HG02852 (cell line): ENCODE results near the gene SYNGR4.
"Not testable (repeated sequence)": the region's sequence is repeated elsewhere in the genome, so short reads cannot be mapped to it uniquely, and the experiment has no call there.

Source experiments
- ATAC-seq: cut with Tn5 transposase; IDR thresholded peaks from one replicate; pipeline ENCODE4 v1.9.1; 2021; ENCODE audit warnings: mild to moderate bottlenecking, moderate library complexity; ENCODE audit not compliant: unreplicated experiment

SYNGR4 gene

DNA sequence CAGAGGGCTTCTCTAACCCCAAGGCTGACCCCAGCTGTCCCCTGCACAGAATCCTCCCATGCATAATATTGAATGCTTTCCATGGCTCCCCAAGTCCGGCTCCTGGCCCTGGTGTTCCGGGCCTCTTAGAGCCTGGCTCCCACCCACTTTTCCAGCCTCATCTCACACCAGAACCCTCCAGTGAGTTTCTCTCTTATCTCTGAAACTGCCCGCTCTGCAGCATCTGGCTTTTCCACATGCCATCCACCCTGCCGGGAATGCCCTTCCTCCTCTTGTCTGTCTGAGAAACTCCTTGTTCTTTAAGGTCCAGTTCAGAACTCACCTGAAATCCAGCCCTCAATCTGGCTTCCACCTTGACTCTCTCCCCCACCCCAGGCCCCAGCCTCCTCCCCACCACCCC, 6.8 kb downstream of the SYNGR4 start:
- ATAC-seq: no peak

DNA sequence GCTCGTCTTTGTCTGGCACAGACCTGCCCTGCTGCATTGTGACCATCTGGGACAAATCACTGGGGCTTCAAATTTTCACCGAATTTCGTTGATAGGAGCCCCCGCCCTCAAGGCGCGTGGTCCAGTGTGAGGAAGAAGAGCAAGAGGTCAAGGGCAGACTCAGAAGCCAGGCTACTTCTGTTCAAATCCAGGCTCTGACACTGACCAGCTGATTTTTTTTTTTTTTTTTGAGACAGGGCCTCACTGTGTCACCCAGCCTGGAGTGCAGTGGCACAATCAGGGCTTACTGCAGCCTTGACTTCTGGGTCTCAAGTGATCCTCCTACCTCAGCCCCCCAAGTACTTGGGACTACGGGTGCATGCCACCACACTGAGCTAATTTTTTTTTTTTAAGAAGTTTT, 7.2 kb downstream of the SYNGR4 start:
- no peak for ATAC-seq

DNA sequence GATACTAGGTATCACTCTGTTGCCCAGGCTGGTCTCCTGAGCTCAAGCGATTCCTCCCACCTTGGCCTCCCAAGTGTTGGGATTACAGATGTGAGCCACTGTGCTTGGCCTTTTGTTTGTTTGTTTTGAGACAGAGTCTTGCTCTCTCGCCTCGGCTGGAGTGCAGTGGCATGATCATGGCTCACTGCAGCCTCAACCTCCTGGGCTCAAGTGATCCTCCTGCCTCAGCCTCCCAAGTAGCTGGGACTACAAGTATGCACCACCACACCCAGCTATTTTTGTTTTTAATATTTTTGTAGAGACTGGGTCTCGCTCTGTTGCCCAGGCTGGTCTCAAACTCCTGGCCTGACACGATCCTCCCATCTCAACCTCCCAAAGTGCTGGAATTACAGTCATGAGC, 7.6 kb downstream of the SYNGR4 start:
- not testable (repeated sequence) for ATAC-seq

DNA sequence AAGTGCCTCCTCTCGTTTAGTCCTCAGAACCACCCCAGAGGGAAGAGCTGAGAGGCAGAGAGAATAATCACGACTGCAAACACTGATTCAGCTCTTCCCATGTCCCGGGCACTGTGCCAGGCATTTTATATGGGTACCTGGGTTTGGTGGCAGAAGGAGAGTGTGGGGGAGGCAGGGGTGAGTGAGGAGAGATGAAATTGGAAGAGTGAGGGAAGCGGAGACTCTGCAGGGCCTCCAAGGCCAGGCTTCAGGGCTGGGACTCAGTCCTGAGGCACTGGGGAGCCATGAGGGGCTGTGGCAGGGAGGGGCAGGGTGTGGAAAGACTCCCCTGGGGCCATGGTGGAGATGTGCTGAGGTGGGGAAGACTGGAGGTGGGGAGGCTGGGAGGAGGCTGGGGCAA, 8.7 kb downstream of the SYNGR4 start:
- ATAC-seq: no peak

DNA sequence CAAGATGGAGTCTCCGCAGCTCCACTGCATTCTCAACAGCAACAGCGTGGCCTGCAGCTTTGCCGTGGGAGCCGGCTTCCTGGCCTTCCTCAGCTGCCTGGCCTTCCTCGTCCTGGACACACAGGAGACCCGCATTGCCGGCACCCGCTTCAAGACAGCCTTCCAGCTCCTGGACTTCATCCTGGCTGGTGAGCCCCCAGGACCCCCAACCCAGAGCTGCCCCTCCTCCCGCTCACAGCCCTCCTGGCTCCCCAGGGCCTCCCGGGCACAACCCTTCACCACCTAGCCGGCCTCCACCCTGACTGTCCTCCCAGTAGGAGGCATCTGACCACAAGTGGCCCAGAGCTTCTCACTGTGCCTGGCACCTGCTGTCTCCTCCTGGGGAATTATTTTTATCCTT, 9.4 kb downstream of the SYNGR4 start:
- no peak for ATAC-seq

DNA sequence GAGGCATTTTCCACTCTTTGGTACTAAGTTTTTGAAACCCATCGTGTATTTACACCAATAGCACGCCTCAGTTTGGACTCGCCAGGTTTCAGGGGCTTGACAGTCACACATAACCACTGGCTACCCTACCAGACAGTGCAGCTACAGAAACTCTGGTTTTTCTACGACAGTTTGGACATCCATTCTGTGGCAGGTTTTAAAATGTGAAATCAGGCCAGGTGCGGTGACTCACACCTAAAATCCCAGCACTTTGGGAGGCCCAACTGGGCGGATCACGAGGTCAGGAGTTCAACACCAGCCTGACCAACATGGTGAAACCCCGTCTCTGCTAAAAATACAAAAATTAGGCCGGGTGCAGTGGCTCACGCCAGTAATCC, 14.0 kb downstream of the SYNGR4 start:
- ATAC-seq: no peak

DNA sequence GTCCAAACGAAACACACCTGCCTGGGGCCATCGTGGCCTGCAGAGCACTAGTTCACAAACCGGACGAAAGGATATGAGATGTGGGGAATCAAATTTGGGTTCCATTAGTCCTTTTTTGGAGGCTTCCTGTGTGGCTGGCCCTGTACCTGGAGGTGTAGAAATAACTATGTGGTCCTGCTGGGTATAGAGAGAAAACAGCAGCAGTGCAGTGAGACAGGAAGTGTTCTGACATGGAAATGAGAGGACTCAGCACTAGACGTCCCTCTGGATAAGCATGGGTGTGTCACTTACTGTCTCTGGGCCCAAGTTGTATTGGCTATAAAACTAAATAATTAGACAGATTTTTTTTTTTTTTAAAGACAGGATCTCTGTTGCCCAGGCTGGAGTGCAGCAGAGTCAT, 14.9 kb downstream of the SYNGR4 start:
- ATAC-seq: no peak

DNA sequence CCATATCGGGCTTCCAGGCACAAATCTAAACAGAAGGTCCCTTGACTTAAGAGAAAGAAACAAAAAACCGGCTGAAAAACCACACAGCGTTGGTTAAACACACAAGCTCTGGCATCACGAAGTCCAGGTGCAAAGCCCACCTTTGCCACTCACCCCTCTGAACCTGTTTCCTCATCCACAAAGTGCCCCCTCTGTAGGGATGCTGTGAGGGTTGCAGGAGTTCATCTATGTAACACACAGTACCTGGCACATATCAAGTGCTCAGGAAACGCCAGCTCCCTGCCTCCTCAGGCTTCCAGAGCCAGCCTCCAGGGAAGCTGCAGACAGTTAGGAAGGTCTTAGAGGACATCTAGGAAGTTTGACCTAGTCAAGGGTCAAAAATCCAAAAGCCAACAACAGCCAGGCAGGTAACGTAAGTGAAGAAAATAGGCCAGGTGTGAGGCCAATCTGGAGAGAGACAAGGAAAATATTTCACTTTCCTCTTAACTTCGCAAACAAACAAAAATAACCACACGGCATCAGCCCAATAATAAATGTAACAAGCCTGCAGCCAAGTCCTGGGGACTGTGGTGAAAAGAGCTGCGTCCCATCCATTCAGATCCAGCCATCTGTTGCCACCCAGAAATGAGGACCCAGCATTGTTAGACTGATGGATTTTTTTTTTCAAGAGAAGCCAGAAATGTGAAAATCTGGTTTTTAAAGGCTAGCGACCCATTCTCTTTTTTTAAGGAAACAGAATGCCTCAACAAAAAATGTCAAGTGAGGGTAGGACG, 17.2 kb downstream of the SYNGR4 start:
- ATAC-seq: no peak

DNA sequence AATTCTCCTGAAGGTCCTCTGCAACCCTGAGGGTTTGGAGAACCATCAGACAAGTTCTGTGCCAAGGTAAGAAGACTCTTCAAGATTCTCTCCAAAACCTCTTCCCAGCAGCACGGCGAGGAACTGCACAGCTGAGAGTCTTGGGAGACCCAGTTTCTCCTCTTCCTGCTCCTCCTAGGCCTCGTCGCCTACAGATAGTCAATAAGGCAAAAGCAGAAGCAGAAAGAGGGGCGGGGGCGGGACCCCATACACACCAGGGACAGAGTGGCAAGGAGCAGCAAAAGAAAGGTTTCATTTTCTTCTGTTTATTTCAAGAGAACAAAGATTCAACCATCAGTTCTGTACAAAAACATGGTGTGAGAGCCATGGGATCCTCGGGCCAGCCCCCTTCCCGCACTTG, 18.1 kb downstream of the SYNGR4 start:
- ATAC-seq: no peak

DNA sequence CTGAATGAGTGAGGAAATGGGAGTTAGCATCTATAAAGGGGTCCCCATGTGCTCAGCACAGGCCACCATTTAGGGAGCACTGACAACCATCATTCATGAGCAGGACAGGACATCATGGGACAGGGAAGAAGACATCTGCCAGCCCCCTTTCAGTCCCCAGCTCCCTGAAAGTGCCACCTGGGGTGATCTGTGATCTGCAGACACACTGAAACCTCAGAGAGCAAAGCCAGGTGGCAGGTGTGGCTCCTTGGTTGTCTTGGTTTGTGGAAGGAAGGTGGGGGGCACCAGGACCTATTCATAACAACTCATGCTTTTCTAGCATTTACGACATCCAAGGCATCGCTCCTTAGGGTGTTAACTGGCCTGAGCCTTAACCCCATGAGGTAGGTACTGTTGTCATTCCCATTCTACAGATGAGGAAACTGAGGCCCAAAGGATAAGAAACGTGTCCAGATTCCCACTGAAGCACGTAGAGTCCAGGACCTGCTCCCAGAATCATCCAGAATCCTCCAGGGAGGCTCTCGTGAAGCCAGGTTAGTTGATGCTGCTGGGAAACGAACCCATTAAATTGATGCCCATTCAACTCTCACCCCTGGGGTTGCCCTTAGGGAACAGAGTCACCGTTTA, 21.4 kb downstream of the SYNGR4 start:
- ATAC-seq: no peak

DNA sequence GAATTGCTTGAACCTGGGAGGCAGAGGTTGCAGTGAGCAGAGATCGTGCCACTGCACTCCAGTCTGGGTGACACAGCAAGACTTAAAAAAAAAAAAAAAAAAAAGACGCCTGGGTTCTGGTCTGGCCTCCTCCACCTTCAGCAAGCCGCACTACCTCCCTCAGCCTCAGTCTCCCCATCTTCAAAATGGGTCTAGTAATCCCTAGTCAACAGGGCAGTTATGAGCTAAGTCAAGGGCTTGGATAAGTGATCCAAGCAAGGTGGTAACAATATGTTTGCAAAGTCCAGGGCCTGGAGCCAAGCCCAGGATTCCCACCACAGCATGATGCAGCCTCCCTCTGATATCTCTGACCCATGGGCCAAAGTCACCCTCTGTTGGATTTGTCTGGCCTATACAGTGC, 22.8 kb downstream of the SYNGR4 start:
- ATAC-seq: no peak

DNA sequence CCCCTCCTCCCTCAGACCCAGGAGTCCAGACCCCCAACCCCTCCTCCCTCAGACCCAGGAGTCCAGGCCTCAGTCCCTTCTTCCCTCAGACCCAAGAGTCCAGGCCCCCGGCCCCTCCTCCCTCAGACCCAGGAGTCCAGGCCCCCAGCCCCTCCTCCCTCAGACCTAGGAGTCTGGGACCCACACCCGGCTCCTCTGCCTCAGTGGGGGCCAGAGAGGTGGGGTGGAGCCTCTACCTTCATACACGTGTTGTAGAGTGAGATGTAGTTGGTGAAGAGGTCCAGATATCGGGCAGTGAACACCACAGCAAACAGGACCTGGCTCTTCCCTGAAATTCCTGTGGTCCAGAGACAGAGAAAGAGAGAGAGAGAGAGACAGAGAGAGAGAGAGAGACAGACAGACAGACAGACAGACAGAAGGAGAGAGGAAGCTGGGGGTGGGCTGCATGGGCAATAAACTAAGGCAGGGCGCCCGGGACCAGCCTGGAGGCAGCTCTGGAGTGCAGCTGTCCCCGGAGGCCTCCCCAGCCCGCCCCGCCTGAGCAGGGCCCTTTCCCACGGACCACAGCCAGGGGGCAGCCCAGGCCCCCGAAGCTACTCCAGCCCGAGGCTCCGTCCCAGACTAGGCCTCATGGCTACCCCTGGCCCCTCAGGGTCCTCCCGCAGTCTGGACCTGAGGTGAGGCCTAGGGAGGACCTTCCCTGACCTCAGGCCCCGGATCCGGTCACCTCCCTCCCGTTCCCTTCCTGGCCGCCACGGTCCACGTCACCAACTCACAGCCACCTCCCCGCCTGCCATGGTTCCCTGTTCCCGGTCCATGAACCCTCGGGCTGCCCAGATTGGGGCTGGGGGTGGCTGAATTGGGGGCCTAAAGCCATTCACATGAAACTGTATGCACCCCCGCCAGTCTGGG, 26.3 kb downstream of the SYNGR4 start:
- ATAC-seq: peak; percentile 33

DNA sequence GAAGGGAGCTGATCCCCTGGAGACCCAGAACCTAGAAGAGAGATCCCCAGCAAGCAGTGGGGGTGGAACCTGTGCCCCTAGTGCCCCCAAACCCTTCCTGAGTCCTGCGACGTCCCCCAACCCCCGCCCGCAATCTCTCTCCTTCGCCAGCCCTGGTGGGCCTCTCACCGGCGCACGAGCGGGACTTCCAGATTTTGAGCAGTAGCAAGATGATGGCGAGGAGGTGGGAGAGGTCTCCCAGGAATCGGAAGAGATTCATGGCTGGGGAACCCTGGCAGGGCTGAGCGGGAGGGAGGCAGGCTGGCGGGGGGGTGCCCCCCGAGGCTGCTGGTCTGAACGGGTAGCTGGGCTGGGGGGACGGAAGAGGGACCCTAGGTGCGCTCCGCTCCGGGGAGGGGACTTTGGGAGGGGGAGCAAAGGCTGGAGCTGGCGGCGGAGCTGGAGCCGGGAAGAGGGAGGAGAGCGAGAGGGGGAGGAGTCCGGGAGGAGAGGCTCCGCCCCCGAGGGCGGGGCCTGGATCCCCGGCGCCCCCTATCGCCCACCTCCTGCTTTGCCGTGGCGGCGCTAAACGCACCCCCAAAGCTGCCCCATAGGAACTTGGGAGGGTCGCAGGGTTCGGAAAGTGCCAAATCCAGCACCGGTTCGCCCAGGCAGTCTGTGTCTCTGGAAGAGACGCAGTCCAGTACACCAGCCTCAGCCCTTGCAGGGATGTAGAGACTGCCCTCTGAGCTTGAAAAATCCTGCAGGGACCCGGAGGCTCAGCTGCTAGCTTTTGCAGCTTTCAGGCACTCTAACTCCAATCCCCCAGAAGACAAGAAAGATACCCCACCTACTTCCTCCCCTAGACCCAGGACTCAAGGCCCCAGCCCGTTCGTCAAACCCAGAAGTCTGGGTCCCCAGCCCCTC, 27.2 kb downstream of the SYNGR4 start, which contains the start of gene KDELR1:
TSS of gene KDELR1 (minus strand) at position 452 of the 906 bp plus-strand sequence. CDS start at position 259, 193 bp downstream.
- peak; percentile 71 for ATAC-seq

DNA sequence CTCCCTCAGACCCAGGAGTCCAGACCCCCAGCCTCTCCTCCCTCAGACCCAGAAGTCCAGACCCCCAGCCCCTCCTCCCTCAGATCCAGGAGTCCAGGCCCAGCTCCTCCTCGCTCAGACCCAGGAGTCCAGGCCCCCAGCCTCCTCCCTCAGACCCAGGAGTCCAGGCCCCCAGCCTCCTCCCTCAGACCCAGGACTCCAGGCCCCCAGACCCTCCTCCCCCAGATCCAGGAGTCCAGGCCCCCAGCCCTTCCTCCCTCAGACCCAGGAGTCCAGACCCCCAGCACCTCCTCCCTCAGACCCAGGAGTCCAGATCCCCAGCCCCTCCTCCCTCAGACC, 27.8 kb downstream of the SYNGR4 start:
- not testable (repeated sequence) for ATAC-seq

DNA sequence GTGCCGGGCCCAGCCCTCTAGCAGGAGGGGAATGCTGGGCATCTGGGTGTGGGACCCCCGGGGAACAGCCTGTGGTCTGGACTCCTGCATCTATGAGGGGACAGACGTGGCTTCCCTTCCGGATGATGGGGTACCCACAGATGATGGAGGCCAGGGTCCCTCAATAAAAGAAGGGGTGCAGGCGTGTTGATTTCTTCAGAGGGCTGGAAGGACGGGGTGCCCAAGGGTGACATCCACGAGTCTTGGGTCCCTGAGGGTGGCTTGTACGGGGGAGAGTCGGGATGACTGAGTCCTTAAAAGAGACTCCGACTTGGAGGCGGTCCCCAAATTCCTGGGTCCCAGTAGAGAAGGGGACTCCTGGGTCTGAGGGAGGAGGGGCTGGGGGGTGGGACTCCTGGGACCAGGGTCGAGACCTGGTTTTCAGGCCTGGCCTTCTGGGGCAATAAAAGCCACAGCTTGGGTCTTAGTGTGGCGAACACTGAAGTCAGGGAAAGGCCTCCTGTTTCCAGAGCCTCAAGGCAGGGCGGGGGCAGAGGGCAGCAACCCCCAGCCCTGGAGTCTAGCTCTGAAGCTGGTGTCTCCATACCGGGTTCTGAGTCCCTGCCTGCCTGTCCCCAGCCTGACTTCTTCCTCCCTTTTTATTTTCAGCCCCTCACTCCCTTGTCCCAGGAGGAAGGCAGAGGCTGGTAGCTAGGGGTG, 28.8 kb downstream of the SYNGR4 start:
- no peak for ATAC-seq

DNA sequence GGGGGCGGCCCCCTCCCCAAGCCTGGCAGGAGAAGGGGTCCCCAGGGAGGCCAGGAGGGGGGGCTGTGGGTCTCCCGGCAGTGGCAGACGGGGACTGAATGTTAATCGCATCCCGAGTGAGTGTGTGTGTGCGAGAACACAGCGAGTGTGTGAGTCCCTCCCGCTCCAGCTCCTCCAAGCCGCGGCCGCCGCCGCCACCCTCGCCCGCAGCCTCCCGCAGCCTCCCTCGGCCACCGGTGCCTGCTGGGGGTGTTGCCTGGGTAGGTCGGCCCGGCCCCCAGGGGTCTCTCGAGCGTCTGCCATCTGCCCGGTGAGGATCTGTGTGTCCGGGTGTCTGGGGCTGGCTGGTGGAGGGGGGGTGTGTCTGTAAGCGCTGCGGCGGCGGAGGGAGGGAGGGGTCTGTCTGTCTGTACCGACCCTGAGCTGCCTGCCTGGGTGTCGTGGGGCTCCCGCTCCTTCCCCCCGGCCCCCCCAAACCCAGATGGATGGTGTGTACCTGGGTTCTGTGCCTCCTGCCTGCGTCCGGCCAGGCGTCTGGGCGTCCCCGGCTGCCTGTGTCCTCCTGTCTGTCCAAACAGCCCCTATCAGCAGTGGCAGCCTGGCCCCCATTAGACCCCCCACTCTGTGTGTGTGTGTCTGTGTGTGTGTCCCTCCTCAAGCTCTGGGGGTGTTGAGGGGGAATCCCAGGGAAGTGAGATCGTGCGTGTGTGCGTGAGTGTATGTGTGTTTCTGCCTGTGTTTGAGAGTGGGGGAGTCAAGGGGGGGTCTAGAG, 29.6 kb downstream of the SYNGR4 start, which contains the start of gene GRIN2D:
TSS of gene GRIN2D (plus strand) at position 110 of the 772 bp plus-strand sequence. CDS start 4,725 bp downstream, outside the sequence.
- no peak for ATAC-seq

DNA sequence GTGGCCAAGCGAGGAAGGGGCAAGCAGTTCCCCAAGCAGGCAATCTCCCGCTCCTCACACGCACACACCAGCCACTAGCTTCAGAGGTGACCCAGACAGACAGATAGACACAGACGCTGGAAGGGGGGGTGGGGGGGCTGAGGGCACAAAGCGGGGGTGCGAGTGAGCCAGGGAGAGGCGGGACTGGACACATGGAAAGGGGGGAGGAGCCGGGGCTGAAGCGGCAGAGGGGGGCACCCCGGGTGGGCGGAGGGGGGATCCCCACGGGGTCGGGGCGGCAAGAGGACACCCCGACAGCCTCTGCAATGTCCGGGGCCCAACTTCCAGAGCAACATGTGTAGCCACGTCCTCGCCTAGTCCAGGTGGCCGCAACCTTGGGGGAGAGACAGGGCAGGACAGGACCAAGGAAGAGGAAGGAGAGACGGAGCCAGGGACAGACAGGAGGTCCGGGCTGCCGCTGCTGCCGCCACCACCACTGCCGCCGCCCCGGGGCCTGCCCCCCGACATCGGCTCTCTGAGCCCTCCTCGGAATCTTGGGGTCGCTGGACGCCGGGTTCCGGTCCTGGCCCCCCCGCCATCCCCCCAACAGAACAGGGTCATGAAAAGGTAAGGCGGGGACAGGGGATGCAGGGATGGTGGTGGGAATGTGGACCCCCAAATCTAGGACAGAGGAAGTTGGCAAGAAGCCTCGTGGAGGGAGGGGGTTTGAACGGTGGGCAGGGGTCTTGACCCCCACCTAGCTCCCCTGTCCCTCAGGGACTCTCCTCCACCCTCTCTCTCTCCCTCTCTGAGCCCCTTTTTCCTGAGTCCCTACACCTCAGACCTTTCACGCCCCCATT, 30.4 kb downstream of the SYNGR4 start:
- ATAC-seq: no peak

DNA sequence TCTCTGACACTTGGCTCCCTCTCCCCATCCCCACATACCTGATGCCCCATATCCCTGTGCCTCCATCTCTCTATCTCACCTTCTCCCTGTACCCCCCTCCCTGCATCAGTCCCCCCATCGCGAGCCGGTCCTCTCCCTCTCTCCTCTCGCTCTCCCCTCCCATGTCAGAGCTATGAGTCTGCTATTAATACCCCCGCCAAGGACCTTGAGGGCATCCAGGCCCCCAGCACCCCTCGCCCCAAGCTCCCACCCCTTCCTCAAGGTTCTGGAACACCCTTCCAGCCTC, 30.9 kb downstream of the SYNGR4 start:
- ATAC-seq: no peak
